Germinal center (tissue), 1 donor: ENCODE results near the gene EXTL1.
A peak's percentile ranks its signal among the peaks of the same experiment; 100 is the strongest.

Source experiments
- DNase-seq: peaks from one replicate; pipeline ENCODE4 v3.0.0; 2012; ENCODE audit warnings: mixed read lengths, low spot score

Gene EXTL1

DNA sequence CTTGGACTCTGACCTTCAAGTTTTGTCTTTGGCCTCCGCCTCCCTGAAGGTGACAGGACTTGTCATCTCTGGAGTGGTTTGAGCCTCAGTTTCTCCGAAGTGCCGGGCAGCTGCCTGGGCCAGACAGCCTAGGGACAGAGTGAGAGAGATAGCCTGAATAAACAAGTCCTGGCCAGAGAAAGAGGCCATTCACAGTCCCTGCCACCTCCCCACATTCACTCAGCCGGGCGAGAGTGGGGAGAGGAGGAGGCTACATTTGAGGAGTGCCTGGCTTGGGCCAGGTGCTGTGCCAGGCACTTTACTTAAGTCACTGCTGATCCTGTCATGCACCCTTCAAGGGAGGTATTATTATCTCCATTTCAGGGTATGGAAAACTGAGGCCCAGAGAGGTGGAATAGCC lies 3.5 kb downstream of the EXTL1 start:
- DNase-seq = no peak

DNA sequence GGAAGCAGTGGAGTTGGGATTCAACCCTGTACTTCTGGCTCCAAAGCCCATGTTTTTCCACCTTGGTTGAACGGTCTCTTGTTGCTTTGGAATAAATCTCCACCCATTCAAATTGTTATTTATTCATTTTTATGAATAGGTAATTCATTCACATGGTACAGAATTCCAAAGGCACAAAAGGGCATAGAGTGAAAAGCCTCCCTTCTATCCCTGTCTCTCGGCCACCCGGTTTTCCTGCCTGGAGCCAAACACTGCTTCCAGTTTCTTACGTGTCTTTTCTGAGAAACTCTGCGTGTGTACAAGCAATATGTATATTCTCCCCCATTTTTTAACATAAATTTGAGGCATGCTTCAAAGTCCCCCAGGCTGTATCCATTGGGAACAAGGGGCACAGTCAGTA lies 3.9 kb downstream of the EXTL1 start:
- DNase-seq = no peak

DNA sequence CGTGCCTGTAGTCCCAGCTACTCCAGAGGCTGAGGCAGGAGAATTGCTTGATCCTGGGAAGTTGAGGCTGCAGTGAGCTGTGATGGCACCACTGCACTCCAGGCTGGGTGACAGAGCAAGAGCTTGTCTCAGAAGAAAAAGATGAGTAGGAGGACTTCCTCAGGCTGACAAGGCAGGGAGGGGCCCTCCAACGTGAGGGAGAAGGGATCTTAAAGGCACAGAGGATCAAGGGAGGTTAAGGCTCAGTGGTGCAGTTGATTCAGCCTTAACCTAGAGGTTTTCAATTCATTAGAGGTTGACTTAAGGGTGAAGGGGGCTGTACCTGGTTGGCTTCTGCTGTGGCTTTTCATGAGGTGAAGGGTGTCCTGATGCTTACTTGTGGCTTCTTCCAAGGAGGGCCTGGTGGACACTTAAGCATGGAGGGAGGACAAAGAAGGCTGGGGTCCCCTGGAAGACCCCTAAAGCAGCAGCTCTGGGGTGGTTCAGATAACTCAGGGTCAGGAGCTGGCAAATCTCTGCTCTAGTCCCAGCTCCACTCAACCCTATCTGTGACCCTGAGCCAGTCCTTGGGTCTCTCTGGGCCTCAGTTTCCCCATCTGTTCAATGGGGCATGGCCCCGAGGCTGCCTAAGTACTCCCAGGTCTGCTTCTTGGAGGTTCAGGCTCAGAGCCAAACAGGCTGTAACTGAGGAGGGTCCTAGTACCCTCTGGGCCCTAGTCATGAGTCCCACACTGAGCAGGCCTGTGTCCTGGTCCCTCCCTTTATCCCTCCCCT lies 6.3 kb downstream of the EXTL1 start:
- DNase-seq = no peak

DNA sequence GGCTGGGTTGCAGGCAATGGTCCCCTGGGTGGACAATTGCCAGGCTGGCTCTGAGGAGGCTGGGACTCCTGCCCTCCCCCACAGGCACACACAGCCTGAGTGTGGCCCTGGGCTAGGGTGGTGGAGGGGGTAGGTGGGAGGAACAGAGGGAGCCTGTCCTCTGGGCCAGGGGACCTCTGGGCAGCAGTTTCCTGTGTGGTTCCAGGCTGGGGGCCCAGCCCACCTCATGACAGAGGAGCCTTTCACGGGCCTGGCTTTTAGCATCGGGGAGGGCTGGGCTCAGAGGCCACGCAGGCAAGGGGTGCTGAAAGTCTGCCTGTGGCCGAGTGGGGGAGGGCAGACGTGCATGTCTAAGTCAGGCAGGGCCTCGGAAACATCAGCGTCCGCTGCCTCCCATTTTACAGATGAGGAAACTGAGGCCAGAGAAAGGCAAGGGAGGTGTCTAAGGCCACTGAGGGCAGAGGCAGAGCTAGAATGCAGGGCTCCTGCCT lies 7.0 kb downstream of the EXTL1 start:
- no peak for DNase-seq

DNA sequence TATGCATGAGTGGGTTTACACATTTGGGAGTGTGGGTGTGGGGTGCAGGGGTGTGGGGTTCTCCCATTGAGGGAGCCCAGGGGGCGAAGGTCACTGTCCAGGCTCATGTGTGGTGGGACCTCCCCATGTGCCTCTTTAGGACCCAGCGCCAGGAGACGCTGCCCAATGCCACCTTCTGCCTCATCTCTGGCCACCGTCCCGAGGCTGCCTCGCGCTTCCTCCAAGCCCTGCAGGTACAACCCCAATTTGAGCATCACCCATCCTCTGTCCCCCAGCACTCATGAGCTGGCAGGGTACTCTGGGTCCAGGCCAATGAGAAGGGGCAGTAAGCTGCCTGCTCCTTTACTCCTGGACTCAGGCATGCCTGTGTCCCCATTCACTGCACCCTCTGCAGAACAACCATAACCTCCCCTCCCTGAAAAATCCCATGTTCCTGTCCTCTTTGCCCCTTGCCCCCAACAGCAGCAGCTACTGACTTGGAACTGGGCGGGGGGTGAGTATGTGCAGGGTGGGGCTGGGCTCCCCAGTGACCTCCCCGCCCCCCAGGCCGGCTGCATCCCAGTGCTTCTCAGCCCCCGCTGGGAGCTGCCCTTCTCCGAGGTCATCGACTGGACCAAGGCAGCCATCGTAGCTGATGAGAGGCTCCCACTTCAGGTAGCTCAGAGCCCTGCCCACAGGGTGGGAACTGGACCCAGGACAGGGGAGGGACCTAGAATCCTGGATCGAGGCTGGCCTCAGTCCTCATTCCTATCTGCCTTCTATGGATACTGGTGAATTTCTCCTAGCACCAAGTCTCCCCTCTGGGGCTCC lies 7.7 kb downstream of the EXTL1 start:
- DNase-seq = no peak

DNA sequence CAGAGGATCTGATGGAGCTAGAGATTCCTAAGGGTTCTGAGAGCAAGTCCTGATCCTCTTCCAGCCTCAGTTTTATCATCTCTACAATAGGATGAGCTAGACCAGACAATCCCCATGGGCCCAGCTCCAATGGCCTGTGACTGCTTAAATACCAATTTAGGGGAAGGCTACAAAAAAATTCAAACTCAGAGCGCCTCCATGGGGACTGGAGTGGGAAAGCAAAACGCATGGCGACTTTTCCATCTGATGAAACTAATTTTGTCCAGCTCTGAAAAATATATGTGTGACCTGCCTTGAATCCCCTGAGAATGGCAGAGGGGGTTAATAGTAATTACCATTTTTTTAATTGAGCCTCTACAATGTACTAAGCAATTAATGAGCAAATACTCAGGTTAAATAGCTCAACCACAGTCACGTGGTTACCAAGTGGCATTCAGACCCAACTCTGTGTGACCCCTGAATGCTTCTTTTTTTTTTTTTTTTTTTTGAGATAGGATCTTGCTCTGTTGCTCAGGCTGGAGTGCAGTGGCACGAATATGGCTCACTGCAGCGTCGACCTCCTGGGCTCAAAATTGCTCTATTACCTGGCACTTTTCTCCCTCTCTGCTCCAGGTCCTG lies 8.4 kb downstream of the EXTL1 start:
- DNase-seq = no peak

DNA sequence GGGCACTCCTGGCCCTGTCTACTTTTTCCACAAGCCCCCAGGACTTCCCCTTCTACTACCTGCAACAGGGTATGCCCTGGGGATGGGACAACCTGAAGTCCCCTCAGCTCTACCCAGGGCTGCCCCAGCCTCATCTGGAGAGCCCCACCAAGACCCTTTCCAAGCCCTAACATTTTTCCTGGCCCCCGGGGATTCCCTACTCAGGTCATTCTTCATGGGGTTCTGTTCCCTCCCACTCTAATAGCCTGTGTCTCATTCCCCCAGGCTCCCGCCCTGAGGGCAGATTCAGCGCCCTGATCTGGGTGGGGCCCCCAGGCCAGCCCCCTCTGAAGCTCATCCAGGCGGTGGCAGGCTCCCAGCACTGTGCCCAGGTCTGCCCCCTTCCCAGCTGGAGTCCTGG lies 9.6 kb downstream of the EXTL1 start:
- no peak for DNase-seq

DNA sequence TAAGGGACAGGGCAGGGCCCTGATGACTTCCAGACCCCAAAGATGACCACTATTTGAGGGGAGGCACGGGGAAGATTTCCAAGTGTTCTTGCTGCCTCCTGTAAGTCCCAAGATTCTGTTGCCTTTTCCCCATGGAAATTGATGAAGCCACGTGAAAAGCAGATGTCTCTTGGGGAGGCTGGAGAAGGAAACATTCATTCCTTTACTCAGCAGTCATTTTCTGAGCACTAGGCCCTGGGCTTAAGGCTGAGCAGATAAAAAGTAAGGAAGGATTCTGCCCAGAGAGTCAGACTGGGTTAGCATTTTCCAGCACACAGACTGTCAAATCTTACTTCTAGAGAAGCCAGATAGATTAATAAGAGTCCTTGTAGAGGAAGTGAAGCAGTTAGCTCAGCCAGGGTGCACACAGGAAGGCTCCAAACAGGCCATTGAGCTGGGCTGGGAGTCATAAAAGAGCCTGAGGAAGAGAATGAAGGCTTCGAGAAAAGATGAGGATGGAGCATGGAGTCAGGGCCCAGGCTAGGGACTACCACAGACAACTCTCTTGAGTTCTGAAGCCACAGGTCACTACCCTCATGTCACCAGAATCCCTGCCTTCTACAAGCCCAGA lies 10.1 kb downstream of the EXTL1 start:
- no peak for DNase-seq

DNA sequence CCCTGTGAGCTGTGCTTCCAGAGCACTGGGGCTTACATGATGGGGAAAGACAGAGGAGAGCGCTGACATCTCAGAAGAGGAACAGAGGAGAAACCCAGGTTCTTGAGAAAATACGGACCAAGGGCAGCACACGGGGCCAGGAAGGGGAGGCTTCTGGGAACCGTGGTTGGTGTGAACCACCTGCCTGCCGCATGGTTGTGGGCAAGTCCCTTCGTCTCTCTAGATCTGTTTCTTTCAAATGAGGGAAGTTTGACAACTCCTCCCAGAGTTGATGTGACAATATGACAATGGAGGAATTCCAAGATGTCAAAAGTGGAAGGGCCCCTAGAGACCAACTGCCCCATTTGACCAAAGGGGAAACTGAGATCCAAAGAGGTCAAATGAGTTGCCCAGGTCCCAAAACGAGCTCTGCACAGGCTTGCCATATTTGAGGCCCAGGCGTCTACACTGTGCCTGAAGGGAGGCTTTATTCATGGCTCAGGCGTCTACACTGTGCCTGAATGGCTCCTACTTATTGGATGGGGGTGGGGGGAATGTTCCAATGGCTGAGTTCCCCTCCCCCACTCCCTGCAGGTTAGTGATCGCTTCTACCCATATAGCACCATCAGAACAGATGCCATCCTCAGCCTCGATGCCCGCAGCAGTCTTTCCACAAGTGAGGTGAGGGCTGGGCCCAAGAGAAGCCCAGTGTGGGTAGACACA lies 11.2 kb downstream of the EXTL1 start:
- no peak for DNase-seq

DNA sequence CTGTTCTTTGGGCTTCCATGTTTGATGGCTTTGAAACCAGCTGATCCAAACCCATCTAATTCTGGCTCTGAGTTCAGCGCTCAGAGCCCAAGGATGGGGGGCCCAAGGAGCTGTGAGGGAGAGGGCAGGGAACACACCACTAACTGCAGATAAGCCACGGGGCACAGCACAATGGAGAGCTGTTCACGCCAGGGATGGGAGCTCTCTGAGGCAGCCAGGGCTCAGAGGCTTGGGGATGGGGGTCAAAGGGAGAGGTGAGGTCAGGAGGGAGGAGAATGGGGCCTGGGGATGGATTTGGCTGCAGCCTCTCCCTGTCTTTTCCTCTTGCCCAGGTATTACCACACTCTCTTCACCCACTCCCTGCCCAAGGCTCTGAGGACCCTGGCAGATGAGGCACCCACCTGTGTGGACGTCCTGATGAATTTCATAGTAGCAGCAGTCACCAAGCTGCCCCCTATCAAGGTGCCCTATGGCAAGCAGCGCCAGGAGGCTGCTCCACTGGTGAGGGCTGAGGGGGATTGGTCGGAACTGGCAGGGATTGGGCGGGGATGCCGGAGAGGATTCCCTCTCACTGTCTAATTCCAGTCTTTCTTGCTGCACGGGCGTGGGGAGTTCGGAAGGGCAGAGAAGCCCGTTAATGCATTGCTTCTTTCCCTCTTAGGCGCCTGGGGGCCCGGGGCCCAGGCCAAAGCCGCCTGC lies 13.1 kb downstream of the EXTL1 start:
- DNase-seq = no peak

DNA sequence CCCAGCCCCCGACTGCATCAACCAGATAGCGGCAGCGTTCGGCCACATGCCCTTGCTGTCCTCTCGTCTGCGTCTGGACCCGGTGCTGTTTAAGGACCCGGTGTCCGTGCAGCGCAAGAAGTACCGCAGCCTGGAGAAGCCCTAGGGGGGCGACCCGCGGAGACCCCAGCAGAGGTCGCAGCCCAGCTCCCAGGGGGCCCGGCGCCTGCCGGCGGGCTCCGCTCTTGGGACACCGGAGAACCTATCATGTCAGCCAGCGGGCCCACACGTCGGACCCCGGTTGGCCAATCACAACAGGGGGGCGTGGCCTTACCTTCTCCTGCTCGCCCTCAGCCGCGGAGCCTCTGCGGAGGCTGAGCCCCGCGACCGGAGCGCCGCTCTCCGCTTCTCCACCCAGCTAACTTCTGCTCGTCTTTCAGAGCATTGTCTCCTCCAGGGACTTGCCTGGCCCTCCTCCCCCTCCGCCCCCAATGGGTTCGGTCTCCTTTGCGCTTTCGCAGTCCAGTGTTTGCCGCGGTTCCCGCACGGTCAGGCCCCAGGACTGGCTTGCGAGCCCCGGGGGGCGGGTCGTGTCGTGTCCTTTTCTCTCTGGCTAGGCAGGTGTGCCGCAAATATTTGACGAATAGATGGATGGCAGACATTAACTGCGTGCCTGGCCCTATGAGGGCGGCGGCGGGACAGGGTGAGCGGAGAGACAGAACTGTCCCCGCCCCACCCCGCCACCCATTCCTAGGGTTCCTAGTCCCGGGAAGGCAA lies 13.8 kb downstream of the EXTL1 start:
- peak; percentile 99 for DNase-seq

DNA sequence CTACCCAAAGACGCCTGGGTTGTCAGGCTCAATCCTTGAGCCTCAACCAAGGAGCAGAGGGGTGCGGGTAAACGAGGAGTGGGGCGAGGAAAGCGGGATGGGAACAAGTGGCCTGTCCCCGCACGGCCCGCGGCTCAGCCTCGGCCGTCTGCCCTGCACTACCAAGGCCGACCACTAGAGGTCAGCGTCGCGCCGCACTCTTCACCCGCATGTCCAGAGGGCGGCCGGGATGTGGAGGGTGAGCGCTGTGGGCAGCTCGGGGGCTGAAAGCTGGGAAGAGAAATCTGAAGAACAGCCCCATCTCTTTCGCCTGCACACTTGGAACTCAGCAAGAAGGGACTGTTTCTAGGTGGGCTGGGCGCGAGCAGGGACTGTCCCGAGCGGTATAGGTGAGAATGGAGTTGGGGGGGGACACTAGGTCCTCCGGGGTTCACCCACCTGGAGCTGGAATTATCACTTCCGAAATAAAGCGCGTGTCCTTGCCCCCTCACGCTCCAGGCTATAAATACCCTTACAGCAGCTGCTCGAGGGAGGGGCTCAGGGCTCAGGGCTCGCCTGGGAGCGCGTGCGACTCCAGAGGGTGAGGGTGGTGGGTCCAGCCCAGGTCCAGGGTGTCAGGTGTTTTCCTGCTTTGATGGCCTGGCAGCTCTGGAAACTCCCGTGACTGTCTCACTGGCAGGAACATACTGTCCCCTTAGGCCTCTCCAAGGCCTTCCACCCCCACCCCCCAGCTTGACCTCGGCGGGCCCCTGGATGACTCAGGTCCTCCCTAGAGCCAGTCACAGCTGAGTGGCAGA lies 14.6 kb downstream of the EXTL1 start:
- DNase-seq = peak; percentile 88

DNA sequence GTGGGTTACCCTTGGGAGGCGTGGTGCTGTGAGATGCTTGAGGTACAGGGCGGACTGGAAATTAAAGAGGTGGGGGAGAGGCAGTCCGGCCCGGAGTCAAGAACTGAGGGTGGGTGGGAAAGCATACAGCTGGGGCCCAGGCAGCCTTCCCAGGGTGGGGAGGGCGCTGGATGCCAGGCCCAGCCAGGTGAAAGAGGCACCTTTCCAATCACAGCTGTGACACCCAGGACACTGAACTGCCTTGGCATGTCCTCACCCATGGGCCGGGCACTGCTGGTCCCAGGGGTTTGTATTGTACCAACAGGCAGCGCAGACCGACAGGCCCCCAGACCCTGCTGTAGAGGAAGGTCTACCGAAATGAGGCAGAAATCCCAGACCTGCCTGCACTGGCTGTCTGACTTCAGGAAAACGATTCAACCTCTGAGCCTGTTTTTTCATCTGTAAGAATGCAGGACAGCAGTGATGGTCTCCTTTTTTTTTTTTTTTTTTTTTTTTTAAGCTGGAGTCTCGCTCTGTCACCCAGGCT lies 15.2 kb downstream of the EXTL1 start:
- no peak for DNase-seq

DNA sequence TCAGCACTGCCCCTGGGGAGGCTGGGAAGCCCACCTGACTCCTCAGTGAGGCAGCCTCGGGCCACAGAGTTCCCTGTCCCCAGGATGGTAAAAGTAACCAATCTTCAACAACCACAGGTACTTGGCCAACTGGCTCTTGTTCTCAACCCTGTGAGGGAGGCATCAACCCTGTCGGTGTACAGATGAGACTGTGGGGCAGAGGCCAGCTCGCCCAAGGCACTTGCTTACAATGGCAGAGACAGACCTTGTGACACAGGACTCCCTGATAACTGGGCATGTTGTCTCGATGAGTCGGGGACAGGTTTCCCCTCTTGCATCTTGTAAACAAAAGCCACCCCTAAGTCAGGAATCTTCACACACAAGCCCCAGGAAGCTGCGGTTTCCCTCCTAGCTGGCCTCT lies 16.3 kb downstream of the EXTL1 start:
- no peak for DNase-seq

DNA sequence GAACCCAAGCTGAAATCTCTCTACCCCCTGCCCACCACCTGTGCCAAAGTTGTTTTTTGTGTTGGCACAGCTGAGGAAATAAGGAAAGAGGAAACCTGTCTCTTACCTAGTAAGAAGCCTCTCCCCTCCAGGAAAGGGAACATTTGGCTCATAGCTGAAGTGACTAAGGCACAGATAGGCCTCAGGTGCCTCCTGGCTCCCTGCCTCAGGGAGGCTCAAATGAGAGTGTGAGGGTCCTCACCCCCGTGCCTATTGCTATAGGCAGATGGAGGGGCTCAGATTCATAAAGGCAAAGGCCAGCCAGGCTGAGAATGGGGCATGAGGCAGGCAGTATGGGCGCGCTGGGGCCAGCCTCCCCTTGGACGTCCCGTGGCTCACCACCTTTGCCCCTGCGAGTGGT lies 16.9 kb downstream of the EXTL1 start:
- DNase-seq = no peak

DNA sequence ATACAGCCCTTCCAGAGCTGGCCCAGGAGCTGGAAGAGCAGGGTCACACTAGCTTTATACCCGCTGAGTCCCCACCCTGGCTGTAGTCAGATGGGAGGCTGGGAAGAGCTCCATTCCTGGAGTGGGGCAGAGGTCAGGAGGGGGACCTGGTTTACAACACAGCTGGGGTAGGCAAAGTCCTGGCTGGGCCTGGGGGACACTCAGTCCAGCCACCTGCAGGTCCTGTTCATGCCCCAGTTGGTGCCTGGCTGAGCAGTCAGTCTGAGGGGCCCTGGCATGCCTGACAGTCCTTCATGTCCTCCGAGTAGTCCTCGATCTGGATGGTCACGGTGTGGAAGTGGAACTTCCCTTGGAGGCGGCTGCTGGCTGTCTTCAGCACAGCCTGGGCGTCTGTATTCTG lies 17.3 kb downstream of the EXTL1 start:
- no peak for DNase-seq

DNA sequence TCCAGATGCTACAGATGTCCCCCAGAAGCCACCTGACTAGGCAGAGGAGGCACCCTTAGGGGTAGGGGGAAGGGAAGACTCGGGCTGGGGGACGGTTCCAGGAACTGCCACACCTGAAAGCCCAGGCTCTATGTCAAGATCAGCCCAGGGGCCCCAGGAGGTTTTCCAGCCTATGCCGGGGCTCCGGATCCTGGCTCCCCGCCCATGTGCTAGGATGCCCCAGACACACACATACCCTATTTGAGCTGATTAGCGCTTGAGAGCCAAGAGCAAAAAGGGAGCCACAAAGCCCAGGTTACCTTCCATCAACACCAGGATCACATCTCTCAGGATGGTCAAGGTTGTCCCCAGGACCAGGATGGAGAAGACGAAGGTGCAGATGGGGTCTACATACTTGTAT lies 19.8 kb downstream of the EXTL1 start:
- DNase-seq = no peak

DNA sequence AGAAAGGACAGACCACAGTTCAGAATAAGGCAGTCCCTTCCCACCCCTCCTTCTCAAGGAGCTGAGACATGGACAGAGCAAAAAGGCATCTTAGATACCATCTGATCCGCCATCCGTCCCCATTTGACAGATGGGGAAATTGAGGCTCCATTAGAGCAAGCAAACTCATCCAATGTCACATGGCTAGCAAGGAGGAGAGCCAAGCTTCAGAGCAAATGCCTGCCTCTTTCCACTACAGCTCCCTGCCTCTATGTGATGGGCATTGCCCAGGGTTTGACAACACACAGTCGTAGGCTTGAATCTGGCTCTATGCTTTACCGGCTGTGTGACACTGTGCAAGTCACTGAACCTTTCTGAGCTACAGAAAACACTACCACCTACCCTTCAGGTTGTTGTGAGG lies 20.4 kb downstream of the EXTL1 start:
- DNase-seq = no peak

DNA sequence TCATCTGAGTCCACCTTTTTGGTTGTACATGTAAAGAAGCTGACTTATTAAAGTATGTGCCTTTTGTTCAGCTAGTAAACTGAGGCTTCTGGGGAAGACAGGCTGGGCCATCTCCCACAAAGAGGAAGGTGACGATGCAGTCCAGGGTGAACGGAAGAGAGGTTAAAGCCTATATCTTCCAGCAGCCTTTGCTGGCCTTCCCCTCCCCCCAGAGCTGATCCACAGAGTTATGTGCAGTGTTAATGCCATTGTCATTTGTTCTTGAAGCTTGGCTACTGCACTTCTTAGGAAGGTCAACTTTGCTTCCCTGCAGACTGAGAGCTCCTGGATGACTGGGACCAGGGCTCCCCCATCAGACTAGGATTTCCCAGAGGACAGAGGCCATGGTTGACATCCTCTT lies 22.2 kb downstream of the EXTL1 start:
- no peak for DNase-seq
